ENCODE measurements around the gene TMEM229B. TPM values are rescaled to one million over a fixed set of nuclear protein-coding genes. Genes with fewer than 3 reads are reported as not detected.

The TMEM229B gene
- total RNA-seq, 1 donor from 2014 or later: 9.8 TPM

GRCh38 chr14:67495827-67496226 lies 7.3 kb upstream of the TMEM229B start:
- H3K4me3 ChIP-seq: no peak overlapping the region

GRCh38 chr14:67493092-67493717 lies 4.7 kb upstream of the TMEM229B start:
- Histone ChIP-seq H3K27me3 (no peaks in the 10 kb centered on the region), H3K27ac (no peak overlapping the region), H3K9me3 (no peaks in the 10 kb centered on the region), H3K4me3 (no peak overlapping the region), H3K4me1 (no peaks in the 10 kb centered on the region), H3K36me3 (no peaks in the 10 kb centered on the region)
- TF ChIP-seq POLR2AphosphoS5 (IDR thresholded peaks at IDR 0.05; ENCODE audit: insufficient read depth in 1 of 2, low read depth in 1 of 2) (no peak), CTCF (IDR thresholded peaks at IDR 0.05) (no peak), POLR2A (IDR thresholded peaks at IDR 0.05) (no peak)
- DNase-seq (ENCODE audit: extremely low spot score in 2 of 2): no peak
- intact Hi-C loops (cut with DNase I): no loop called here

More at GRCh38 chr14:67495827-67496226, 7.3 kb upstream of the TMEM229B start:
- no peak overlapping the region for H3K27ac ChIP-seq
- H3K27me3 ChIP-seq: no peaks in the 10 kb centered on the region
- intact Hi-C loops (cut with DNase I): no loop called here
- no peaks in the 10 kb centered on the region for H3K36me3 ChIP-seq
- no peak for DNase-seq (ENCODE audit: extremely low spot score in 2 of 2)
- H3K9me3 ChIP-seq: no peaks in the 10 kb centered on the region
- no peaks in the 10 kb centered on the region for H3K4me1 ChIP-seq
- no peak for TF ChIP-seq CTCF (IDR thresholded peaks at IDR 0.05)
- no peak for TF ChIP-seq POLR2AphosphoS5 (IDR thresholded peaks at IDR 0.05; ENCODE audit: insufficient read depth in 1 of 2, low read depth in 1 of 2)
- no peak for TF ChIP-seq POLR2A (IDR thresholded peaks at IDR 0.05)

GRCh38 chr14:67492538-67492937 lies 4.0 kb upstream of the TMEM229B start:
- Histone ChIP-seq H3K36me3 (no peaks in the 10 kb centered on the region), H3K27ac (no peak overlapping the region), H3K27me3 (no peaks in the 10 kb centered on the region), H3K4me1 (no peaks in the 10 kb centered on the region), H3K9me3 (no peaks in the 10 kb centered on the region), H3K4me3 (no peak overlapping the region)
- no peak for DNase-seq (ENCODE audit: extremely low spot score in 2 of 2)
- TF ChIP-seq POLR2A (IDR thresholded peaks at IDR 0.05): no peak
- no peak for TF ChIP-seq CTCF (IDR thresholded peaks at IDR 0.05)
- no peak for TF ChIP-seq POLR2AphosphoS5 (IDR thresholded peaks at IDR 0.05; ENCODE audit: insufficient read depth in 1 of 2, low read depth in 1 of 2)
- intact Hi-C loops (cut with DNase I): no loop called here

- H3K36me3 ChIP-seq: no peaks in the 10 kb centered on the region
- no peaks in the 10 kb centered on the region for H3K27me3 ChIP-seq
- no peak for TF ChIP-seq POLR2AphosphoS5 (IDR thresholded peaks at IDR 0.05; ENCODE audit: insufficient read depth in 1 of 2, low read depth in 1 of 2)
- TF ChIP-seq CTCF (IDR thresholded peaks at IDR 0.05): no peak
- TF ChIP-seq POLR2A (IDR thresholded peaks at IDR 0.05): no peak
- H3K9me3 ChIP-seq: no peaks in the 10 kb centered on the region
- H3K27ac ChIP-seq: no peak overlapping the region
- intact Hi-C loops (cut with DNase I): no loop called here
- H3K4me3 ChIP-seq: no peak overlapping the region
- no peaks in the 10 kb centered on the region for H3K4me1 ChIP-seq
- DNase-seq (ENCODE audit: extremely low spot score in 2 of 2): no peak
Measured at GRCh38 chr14:67491741-67492507, 3.4 kb upstream of the TMEM229B start.

- no peaks in the 10 kb centered on the region for H3K36me3 ChIP-seq
- intact Hi-C loops (cut with DNase I): no loop called here
- TF ChIP-seq POLR2AphosphoS5 (IDR thresholded peaks at IDR 0.05; ENCODE audit: insufficient read depth in 1 of 2, low read depth in 1 of 2) (no peak), CTCF (IDR thresholded peaks at IDR 0.05) (no peak), POLR2A (IDR thresholded peaks at IDR 0.05) (no peak)
Measured at GRCh38 chr14:67491285-67491684, 2.8 kb upstream of the TMEM229B start.

More at GRCh38 chr14:67491285-67491684, 2.8 kb upstream of the TMEM229B start:
- Histone ChIP-seq H3K4me1 (no peaks in the 10 kb centered on the region), H3K27ac (no peak overlapping the region), H3K4me3 (no peak overlapping the region), H3K9me3 (no peaks in the 10 kb centered on the region), H3K27me3 (no peaks in the 10 kb centered on the region)
- DNase-seq (ENCODE audit: extremely low spot score in 2 of 2): no peak

Data from vagina (tissue), 2 donors.